Measurements from ENCODE around the gene LSM6.

The LSM6 gene

DNA sequence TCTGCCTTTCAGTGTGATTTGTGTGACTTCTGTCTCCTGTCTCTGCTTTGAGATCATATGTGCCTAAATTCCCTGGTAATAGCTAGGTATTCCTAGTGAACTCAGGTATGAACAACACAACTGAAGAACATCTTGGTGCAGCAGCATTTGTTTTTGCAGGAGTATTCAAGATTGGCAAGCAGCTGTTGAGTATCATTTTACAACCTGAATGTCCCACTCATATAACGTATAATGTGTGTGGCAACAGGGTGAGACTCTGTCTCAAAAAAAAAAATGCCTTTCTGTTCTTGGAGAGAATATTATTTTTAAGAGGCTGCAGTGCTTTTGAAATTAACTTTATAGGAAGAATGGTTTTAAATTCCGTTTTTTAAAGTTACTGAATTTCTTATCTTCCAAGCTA lies 7.7 kb downstream of the LSM6 start:
- intact Hi-C loops (cut with DNase I), result no loop called here
- no peak for DNase-seq

DNA sequence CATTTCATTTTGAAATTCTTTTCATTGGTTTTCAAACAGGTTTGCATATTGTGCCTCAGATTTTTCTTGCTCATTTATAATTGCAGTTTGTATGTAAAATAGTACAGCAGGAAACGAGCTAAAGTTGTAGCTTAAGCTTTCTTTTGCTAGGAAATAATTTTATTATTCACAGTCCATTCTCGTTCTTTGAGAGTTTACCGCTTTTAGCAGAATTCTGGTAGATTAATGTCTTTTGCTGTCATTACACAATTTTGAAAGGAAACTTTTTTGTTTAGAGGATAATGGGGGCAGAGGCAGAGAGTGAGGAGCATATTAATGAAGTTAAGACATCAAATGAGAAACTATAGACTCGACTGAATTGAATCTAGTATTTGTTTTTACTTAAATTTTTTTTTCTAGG lies 10.5 kb downstream of the LSM6 start:
- intact Hi-C loops (cut with DNase I), result no loop called here
- no peak for DNase-seq

DNA sequence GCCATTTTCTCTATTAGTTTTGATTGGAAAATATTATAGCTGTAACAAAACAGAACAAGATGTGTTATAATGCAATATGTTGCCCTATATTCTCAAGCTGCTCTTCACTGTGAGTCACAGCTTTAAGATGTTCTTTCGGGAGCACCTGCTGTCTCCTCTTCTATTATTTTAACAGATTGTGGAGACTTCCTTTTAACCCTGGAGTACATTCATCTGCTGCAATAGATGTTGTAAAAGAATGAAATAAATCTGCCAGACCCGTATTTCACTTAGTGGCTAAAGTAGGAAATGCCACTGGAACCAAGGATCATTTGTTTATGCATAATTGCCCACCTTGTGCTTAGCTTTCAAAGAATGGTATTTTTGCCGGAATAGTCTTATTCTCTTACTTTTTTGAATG lies 11.1 kb downstream of the LSM6 start:
- DNase-seq, result no peak
- intact Hi-C loops (cut with DNase I), result no loop called here

DNA sequence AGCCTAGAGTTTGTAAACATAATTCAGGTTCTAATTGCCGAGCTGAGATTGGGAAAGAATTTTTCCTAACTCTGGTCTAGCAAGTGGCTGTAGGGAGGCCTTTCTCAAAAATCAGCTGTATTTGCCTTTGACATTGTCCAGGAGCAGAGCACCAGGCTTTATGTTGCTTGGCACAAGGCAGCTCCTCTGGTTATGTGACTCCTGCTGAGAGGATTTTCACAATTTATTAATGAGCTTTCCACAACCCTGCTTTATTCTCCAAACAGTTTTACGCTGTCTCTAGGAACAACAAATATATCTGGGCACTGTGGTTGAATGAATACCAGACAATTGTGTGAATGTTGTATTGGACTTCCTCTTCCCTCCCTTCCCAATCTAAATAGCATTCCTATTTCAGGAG lies 14.9 kb downstream of the LSM6 start:
- no peak for DNase-seq
- intact Hi-C loops (cut with DNase I), result no loop called here

DNA sequence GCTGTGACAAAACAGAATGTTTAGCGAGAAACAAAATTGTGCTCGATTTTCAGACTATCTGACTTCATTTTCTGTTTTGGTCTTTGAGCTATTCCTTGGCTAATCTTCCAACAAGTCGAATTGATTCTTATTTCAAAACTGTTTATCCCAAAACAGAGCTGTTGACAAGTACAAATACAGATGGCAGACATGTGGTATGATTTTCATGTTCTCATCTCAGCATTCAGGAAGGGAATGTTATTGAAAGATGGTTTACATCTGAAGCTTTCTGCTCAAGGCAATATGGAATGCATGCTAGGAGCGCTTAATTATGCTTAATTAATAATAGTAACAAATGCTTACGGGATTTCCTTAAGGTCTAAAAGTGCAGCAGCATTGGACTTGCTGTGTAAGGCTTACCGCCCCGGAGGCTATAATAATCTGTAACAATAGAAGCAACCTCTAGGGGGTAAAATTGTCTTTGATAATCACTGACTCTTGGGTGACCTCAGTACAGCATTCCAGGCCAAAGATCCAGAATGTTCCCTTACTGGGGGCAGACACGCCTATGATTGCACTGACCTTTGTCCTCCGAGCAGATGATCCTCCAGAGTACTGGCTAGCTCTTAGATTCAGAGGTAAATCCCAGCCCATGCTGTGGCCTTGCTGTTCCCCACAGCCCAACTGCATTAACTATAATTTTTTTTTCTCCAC lies 16.4 kb downstream of the LSM6 start:
- intact Hi-C loops (cut with DNase I), result no loop called here
- no peak for DNase-seq

DNA sequence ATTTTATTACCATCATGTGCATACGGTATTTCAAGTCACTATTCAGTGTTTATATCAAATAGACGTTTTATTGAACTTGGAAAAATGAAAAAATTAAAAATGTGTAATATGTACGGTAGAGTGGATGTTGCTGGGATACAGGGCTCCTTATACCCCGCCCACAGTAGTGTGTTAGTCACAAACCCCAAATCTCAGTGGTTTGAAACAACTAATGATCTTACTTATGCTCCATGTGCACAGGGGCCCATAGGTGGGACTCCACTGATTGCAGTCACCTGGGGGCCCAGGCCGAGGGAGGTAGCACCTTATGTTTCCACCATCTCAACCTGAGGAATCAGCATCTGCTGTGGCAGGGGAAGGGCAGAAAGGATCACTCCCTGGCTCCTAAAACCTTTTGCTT lies 18.1 kb downstream of the LSM6 start:
- intact Hi-C loops (cut with DNase I), result no loop called here
- DNase-seq, result no peak

DNA sequence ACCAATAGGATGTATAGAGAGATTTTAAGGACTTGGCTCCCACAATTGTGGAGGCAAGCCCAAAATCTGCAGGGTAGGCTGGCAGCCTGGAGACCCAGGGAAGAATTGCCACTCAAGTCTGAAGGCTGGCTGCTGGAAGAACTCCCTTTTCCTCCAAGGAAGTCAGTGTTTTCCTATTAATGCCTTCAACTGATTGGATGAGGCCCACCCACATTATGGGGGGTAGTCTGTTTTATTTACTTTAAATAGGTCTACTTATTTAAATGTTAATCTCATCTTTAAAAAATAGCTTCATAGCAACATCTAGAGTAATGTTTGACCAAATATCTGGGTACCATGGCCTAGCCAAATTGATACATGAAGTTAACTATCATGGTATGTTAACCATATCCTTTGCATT lies 18.7 kb downstream of the LSM6 start:
- intact Hi-C loops (cut with DNase I), result no loop called here
- DNase-seq, result no peak

DNA sequence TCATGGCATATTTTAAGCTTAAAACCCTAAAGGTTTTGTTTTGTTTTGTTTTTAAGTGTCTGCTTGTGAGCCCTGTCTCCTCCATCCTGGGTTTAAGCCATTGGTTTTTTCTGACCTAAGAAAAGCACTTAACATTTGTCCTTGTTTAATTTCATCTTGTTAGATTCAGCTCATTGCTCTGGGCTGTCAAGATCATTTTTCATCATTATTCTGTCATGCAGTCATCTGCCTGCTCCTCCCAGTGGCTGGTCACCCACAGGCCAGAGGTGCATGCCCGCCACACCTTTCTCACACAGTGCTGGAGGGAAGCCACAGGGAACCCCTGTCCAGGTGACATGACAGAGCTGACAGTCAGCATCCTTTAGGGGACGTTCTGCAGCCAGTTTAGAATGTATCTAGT lies 27.1 kb downstream of the LSM6 start:
- DNase-seq, result no peak
- intact Hi-C loops (cut with DNase I), result no loop called here

DNA sequence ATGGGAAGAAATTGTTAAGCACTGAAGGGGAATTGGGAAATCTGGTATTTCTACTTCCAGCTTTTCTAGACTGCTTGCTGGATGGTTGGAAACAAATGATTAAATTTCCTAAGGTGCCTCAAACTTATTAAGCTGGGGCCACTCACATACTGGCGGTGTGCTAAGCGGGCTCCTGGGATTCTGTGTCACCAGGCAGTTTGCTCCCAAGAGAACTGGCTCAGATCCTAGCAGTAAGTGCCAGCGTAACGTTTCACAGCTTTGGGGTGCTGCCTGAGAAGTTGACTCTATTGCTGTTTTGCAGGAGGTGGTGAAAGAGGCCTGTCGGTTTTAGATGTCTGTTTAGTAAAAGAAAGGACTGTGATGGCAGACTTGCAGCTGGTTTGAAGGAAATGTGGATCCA lies 31.9 kb downstream of the LSM6 start:
- intact Hi-C loops (cut with DNase I), result no loop called here
- DNase-seq, result no peak

DNA sequence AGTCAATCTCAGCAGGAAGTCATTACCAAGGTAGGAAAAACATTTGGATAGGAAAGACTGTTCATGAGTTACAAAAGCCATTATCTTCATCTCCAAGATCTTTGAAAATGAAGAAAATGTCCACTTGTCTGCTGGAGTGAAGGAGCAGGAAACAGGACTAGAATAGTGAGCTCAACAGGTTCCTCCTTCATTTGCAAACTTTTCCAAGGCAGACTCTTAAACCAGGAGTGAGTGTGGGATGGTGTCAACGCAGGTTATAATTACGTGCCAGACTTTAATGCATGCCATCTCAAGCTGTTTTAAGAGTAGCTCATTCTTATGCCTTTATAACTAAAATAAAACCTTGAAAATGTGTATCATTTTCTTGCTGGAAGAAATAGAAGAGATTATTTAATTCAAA lies 35.4 kb downstream of the LSM6 start:
- intact Hi-C loops (cut with DNase I), result no loop called here
- no peak for DNase-seq

DNA sequence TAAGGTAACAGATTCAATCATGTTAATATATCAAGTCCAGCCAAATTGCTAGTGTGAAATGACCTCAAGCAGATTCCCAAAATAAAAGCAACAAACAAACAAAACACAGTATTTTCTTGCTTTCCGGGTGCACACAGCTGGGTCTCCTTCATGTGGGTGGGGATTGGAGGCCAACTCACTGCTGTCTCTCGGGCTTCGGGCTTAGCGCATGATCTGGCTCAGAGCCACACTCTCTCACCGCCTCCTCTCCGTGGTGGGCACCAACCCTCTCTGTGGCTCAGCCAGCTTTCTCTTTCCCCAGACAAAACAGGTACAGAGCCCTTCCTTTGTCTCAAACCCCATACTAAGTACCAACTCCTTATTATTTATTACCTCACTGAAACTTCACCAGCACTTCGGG lies 35.9 kb downstream of the LSM6 start:
- no peak for DNase-seq
- intact Hi-C loops (cut with DNase I), result no loop called here

DNA sequence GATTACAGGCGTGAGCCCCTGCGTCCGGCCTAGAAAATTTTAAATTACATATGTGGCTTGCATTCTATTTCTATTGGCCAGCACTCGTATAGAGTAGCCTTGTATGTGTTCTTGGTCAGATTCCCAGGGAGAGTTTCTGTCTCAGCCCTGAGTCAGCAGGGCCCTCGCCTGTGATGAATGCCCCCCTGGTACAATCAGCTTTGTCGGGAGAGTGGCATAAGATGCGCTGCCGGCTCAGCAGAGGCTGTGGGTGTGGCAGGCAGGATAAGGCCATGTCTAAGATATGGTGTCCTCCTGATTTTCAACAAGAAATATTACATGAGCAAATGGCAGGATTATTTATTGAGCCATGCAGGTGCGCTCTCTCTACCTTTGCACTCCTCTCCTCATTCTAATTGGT lies 37.3 kb downstream of the LSM6 start:
- no peak for DNase-seq
- intact Hi-C loops (cut with DNase I), result no loop called here

DNA sequence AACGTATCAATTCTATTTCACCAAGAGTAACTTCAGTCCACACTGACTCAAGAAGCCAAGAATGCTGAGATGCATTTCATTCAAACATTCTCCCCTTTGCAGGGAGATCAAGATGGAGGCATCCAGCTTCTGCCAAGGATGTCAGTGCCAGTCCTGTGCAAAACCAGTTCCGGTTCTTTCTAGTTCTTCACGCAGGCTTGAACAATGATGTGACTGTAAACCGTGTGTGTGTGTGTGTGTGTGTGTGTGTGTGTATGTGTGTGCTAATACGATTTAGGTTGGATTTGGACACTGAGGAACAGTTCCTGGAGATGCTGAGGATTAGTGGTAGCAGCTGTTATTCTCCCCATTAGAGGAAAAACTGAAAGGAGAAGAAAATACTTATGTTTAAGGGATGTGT lies 38.7 kb downstream of the LSM6 start, which contains the start of gene REELD1:
REELD1 (plus strand) TSS at position 301 of the 400 bp plus-strand sequence. CDS start 2,415 bp downstream, outside the sequence.
- intact Hi-C loops (cut with DNase I), result no loop called here
- no peak for DNase-seq

DNA sequence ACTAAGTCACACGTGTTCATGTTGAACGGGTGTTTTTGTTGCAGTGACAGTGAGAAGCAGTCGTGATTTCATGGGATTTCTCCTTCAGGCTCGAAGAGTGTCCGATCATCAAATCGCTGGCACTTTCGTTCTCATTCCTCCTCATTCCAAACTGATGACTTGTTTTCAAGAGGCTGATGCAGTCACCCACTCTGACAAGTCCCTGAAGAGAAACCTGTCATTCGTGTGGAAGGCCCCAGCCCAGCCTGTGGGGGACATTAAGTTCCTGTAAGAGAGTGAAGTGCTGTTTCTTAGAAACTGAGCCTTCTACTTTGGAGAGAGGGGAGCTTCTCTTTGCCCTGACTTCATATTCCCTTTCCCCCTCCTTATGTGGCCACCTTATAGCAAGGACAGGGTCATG lies 46.8 kb downstream of the LSM6 start:
- intact Hi-C loops (cut with DNase I), result no loop called here
- no peak for DNase-seq

DNA sequence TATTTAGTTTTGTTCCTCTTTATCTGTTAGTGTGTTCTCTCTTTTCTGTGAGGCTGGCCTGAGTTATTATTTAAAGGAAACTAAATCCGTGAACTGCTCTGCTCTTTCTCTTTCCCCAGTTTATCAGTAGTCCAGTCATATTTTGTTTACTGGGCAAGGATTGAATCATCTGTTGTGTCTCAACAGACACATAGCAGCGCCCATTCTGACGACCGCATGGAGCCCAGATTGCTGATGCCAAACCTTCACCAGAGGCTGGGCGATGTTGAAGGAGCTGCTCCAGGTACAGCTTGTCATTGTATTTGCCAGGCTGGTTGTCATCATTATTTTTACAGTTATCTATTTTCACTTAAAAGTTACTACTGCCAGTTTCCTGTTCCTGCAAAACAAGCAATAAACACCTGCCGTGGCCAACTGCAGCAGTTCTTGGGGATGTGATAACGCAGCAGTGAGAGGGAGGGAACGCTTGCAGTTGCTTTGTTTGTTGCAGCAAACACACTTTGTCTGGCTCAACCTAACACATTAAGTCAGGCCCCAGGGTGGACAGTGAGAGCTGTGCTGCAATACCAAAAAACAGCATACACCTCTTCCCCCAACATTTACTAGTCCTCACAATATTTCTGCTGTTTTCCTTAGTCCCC lies 48.9 kb downstream of the LSM6 start:
- DNase-seq, result no peak
- intact Hi-C loops (cut with DNase I), result no loop called here

DNA sequence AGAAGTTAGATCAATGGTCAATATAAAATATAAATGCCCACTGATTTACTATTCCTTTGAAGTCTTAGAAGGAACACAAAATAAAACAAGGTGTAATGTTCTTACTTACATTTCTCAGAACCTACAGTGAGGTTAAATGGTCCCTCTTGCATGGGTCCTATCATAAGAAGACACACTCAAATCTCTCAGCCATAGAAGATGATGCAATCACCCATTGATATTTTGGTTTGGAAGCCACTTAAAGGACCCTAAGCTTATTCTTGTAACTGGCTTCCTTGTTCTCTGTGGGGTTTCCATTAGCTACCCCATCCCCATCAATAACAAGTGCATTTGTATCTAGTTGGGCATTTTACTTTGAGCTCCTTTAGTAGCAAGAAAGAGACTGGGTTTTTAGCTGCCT lies 53.9 kb downstream of the LSM6 start:
- DNase-seq, result no peak
- intact Hi-C loops (cut with DNase I), result no loop called here

DNA sequence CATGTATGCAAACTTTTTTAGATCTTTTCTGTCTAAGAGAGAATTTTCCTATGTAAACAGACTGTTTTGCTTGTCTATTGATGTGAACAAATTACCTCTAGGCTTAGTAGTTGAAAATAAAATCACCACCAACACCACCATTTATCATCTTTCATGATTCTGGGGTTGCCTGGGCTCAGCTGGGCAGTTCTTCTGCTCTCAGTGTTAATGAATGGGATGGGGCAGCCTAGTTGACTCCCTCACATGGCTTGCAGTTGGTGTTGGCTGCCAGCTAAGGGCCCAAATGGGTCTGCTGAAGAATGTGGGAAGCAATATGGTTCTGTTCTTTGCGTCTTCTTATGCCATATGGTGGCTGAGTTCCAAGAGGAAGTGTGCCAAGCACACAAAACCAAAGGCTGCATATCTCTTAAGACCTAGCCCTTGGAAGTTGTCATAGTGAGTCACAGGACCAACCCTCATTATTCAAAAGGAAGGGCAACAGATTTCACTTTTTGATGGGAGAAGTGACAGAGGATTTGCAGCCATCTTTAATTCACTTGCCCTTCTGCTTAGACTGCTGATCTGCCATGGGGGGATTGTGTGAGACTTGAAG lies 56.7 kb downstream of the LSM6 start:
- no peak for DNase-seq
- intact Hi-C loops (cut with DNase I), result no loop called here

DNA sequence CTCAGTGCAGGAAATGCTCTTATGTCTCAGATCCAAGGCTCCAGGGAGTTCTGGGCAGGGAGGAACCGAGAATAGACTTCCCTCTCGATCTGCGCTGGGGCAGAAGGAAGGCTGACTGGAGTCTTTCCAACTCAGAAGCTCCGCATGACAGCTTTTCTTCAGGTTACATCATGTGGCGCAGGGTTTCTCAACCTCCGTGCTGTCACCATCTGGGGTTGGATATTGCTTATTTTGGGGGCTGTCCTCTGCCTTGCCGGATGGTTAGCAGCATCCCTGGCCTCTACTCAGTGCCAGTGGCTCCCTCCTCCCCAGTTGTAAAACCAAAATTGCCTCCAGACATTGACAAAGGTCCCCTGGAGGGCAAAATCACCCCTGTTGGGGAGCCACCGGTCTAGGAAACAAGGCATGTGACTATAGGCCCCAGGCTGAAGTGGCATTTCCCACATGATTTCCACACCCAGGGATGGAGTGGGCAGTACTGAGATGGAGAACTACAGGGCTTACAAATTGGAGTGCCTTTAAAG lies 60.2 kb downstream of the LSM6 start:
- no peak for DNase-seq
- intact Hi-C loops (cut with DNase I), result no loop called here

DNA sequence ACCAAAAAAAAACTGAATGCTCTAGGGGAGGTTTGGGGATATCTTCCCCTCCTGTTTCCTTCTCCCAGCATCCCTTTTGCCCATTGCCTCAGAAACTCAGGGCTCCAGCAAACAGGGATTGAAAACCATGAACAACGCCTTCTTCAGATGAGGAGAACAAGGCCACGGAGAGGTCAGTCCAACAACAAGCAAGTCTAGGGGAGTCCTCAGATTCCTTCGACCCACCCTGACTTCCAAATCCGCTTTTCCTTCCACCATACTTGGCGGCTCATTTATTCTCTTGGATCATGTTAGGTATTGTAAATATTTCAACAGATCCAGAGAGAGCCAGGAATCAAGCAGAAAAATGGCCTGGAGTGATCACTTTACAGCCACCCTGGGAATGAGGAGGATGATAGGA lies 60.7 kb downstream of the LSM6 start:
- no peak for DNase-seq
- intact Hi-C loops (cut with DNase I), result no loop called here

DNA sequence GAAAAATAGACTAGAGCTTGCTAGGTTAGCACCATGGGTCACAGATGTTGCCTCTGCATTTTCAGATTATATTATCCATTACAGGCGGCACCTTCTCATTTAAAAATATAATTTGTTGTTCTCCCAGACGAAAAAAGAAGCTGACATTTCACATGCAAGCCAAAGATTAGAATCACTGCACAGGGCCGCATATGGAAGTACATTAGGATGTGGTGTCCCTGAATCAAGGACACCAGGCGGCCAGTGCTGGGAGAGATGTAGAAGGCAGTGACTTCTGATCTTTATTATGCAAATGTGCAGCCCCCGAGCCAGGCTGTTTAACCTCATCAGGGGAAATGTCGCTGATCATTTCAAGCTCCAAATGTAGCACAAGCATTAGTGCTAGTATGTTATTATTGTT lies 61.6 kb downstream of the LSM6 start:
- intact Hi-C loops (cut with DNase I), result no loop called here
- DNase-seq, result no peak

DNA sequence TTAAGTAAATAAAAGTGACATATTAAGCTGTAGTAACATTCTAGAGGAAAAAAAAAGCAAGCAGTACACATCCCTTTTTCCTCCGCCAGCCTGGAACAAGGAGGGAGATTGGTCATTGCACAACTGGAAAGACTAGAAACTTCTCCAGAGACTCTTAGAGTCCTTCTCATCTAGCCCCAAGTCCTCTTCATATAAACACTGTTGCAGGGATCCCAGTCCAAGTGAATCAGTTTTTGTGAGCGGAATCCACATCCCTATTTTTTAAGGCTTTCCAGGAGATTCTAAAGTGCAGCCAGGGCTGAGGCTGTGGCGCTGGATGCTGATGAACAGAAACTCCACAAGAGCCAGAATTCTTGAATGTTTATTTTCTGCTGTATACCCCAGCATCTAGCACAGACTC lies 62.6 kb downstream of the LSM6 start:
- no peak for DNase-seq
- intact Hi-C loops (cut with DNase I), result no loop called here
